Measurements from ENCODE around the gene CHN1.

CHN1 gene

DNA sequence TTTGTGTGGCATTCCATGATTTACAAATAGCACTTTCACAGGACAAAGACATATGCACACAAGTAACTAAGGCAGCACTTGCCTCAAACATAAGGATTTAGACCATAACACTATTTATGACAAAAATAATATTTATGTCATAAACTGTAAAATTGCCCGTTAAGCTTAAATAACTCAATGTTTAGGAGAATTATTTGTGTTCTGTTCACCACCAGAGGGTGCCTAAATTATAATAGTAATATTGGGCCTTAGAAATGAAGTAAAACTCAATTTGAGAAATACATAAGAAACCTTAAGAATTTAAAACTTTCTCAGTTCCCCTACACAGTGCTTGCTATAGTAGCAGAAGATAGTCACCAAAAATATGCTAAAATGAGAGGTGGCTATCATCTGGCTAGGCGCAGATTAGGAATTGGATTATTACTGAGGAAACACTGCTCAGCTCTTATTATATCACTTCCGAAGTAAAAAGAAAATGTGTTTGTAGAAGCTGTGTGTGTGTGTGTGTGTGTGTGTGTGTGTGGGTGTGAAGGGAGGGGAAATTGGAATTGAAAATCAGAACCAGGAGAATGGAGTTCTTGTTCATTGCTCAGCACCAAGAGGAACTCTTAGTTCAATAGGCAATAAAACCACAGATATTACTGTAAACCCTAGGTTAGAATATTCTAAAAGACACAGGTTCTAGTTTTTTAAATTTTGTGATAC lies 4.9 kb upstream of the CHN1 start:
- DNase-seq, result no peak

GRCh38 chr2:175008801-175009495 lies 3.8 kb upstream of the CHN1 start:
- DNase-seq, result no peak

GRCh38 chr2:175008009-175008408 lies 2.8 kb upstream of the CHN1 start:
- DNase-seq, result no peak

DNA sequence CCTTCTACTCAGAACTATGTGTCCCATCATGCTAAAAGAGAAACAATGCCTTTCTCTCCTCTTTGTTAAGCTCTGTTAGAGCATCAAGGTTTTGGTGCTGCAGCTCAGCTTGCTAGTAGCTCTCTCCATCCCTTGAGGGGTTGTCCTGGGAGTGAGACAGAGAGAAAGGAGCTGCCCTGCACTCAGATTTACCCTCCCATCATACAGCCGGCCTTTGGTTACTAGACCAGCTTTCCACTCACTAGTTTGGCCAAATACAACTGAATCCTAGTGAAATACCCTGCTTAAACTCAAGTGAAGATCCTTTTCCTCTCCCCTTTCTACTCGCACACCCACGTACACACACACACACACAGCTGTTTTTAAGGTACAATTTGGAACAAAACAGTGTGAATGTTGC lies 2.3 kb upstream of the CHN1 start:
- DNase-seq, result no peak

GRCh38 chr2:175006281-175006680 lies 1.1 kb upstream of the CHN1 start:
- DNase-seq, result no peak

DNA sequence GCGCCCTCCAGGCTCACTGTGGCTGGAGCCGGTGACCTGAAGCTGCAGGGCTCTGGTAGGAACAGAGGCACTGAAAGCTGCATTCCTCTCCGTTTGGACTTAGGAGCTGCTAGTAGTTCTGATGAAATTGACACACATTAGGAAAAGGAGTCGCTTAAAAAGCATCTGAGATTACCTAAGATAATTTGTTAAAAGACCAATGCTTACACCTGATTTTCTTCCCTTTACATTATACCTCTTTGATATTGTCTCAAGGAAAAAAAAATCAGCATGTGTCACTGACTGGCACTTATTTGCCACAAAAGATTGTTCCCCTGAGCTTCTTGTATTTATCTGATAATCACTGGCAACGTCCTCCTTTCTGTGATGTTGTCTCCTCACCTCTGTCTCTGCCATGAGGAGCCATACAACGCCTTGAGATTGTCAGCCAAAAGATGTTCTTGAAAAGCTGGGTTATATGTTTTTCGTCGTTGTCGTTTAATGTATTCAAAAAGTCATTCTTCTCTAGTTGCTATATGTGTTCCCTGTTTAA lies 618 bp upstream of the CHN1 start:
- no peak for DNase-seq

DNA sequence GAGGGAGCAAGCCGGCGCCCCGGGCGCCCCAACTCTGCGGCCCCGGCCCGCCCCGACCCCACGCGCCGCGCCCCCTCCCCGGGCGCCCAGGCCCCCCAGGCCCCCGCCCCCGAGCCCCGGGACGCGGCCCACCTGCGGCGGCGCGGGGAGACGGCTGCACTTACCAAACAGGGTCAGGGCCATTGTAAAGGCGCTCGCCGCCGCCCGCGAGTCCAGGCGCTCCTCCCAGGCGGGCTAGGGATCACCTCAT lies 526 bp downstream of the CHN1 start:
- no peak for DNase-seq

GRCh38 chr2:175003875-175004729 lies 1.1 kb downstream of the CHN1 start:
- DNase-seq, result no peak

DNA sequence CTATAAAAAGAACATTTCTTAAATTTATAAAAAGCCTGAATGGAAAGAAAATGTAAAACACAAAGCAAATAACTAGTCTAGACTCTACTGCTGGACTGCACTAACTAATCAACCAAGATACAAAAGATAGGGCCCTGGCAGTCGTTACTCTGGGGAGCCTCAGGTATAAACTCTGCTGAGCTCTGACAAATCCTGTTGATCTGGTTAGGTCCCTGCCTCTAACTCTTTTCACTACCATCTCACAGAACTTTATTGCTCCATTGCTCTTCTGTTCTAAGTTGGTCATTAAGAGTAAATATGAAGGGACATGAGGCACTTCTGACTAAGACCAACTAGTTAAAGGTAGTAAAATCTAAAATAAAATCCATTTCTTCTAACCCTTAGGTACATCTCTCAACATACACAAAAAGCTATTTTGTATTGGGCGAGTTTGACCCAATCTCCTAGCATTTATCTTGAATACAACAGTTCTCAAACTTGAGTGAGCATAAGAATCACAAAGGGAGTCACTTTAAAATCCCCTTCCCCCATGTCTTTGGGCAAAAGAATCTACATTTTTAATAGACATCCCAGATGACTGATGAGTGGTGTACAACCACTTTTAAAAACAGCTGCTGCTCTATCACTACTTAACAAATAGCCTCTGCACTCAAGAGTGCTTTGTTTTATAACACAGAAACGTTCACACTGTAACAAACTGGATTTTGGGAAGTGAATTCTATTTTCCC lies 2.5 kb downstream of the CHN1 start:
- no peak for DNase-seq

- DNase-seq, result peak; percentile 30
Observed at GRCh38 chr2:175001566-175001965, 3.6 kb downstream of the CHN1 start.

- DNase-seq, result no peak
Observed at GRCh38 chr2:174997110-174997509, 8.1 kb downstream of the CHN1 start.

GRCh38 chr2:174996622-174997021 lies 8.6 kb downstream of the CHN1 start:
- DNase-seq, result no peak

DNA sequence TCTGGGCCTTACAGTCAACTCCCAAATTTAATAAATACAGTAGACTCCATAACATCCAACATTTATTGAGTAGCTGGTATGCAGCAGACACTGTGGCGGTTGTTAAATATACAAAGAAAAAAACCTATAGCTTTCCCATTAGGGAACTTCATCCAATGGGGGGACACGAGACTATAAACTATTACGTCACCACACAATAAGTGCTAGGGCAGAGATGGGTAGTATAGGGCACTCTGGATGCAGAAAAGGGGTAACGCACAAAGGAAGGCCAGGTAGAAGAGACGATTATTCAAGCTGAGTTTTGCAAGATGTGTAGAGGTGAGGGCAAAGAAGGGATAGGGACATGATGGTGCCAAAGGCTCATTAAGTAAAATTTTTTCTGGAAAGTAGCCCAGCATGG lies 10.8 kb downstream of the CHN1 start:
- no peak for DNase-seq

- DNase-seq, result no peak
Observed at GRCh38 chr2:174992886-174993285, 12.3 kb downstream of the CHN1 start.

DNA sequence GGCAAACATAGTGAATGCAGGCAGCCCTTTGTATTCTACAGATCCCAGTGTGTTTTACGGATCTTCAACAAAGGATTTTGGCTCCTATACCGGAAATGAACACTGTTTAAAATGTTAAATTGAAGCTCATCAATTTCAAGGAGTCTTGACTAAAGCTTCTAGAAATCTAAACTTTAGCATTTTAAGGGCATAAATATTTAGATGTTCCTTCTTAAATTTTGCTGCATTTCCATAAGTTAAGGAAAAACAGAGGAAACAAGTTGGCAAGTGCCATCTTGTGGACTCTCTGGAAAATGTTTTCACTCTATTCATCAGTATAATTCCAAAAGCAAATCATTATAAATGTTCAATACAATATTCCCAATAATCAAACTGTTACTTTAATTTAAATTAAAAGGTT lies 19.6 kb downstream of the CHN1 start:
- no peak for DNase-seq

DNA sequence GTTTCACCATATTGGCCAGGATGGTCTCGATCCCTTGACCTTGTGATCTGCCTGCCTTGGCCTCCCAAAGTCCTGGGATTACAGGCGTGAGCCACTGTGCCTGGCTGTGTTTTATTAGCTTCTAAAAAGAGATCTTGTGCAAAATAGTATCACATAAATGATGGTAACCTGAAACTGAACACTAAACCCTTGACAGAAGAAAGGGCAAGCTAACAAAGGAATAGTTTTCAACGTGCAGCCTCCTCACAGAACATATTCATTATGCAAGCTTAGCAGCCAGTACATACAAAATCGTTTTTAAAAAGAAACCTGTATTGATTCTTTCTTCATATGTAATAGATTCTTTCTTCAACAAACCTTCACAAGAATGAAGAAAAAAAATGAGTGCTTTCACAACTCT lies 20.6 kb downstream of the CHN1 start:
- DNase-seq, result no peak

- no peak for DNase-seq
Observed at GRCh38 chr2:174981331-174981730, 23.9 kb downstream of the CHN1 start.

- DNase-seq, result no peak
Observed at GRCh38 chr2:174979996-174980395, 25.2 kb downstream of the CHN1 start.

DNA sequence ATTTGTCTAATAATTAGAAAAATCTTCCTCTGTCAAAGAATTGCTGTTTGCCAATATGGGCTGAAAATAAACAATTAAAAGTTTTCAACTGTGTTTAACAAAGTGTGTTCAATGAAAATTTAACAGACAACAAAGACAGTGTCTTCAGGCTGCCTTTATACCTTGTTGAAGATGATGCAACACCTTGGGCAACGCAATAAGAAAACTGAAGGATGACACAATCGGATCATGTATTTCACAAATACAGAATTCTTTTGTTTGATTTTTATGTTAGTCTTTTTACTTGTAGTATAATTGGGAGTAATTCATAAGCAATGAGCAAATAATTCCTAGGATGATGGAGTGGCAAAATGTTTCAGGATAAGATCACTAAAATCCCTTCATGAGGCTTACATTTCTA lies 27.8 kb downstream of the CHN1 start:
- no peak for DNase-seq

- no peak for DNase-seq
Observed at GRCh38 chr2:174974131-174974530, 31.1 kb downstream of the CHN1 start.

DNA sequence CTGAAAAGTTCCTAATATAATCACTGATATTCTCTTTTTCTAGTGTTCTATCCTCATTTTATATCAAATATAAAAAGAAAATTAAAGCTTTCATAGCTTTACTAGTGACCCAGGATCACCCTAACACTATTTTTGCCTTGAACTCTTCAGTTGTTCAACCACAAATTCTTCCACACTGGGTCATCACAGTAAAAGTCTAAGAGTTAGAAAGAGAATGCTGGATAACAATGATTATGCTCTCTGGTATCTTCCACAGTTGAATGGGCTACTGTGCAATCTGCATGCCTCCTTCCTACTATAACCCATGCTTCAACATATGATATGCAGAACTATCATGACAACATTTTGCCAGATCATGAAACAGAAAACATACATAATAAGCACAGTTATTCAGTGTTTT lies 32.3 kb downstream of the CHN1 start:
- DNase-seq, result no peak

GRCh38 chr2:174971868-174972781 lies 33.1 kb downstream of the CHN1 start:
- peak; percentile 83 for DNase-seq

Data from NCI-H2029 (cell line).